MCF 10A (cell line): ENCODE measurements around the gene RSKR. TPM values are rescaled to one million over a fixed set of nuclear protein-coding genes. Genes with fewer than 3 reads are reported as not detected.

ENCODE experiments used
- BruUV-seq: library from RNA; stranded (reverse); fragments of 400-500 nt; replicated peaks from 2 replicates; lab custom pipeline; 2021; lab: Mats Ljungman, UMichigan
- CTCF ChIA-PET: fragments of 300-600 bp; sonication (Branson Sonifier 250); formaldehyde crosslinking; extraction: SDS; loops from one replicate; lab custom pipeline; 2021; ENCODE audit warnings: antibody characterized with exemption, inconsistent platforms; lab: Yijun Ruan, JAX
- POLR2A ChIA-PET: fragments of 300-600, 350-650 bp; sonication (Branson Sonifier 250); formaldehyde crosslinking; extraction: SDS; loops from one replicate; lab custom pipeline; 2020; ENCODE audit warnings: antibody characterized with exemption, inconsistent platforms; lab: Yijun Ruan, JAX
- DNase-seq: peaks from one replicate; pipeline ENCODE4 v3.0.0-alpha.2; 2018; ENCODE audit not compliant: unreplicated experiment
- H3K27ac Mint-ChIP-seq: one replicate; pipeline ENCODE4 v1.8.0; 2022; ENCODE audit warnings: mild to moderate bottlenecking, low read depth, mixed read lengths; ENCODE audit not compliant: unreplicated experiment
- H3K27me3 Mint-ChIP-seq: one replicate; pipeline ENCODE4 v1.8.0; 2022; ENCODE audit warnings: mixed read lengths; ENCODE audit not compliant: insufficient read depth, unreplicated experiment
- H3K36me3 Mint-ChIP-seq: one replicate; pipeline ENCODE4 v1.8.0; 2022; ENCODE audit warnings: mild to moderate bottlenecking, moderate library complexity, mixed read lengths; ENCODE audit not compliant: insufficient read depth, unreplicated experiment
- H3K4me1 Mint-ChIP-seq: one replicate; pipeline ENCODE4 v1.8.0; 2022; ENCODE audit warnings: mixed read lengths; ENCODE audit not compliant: insufficient read depth, unreplicated experiment
- H3K4me3 Mint-ChIP-seq: one replicate; pipeline ENCODE4 v1.8.0; 2022; ENCODE audit warnings: mild to moderate bottlenecking, moderate library complexity, mixed read lengths; ENCODE audit not compliant: unreplicated experiment
- H3K9me3 Mint-ChIP-seq: one replicate; pipeline ENCODE4 v1.8.0; 2022; ENCODE audit warnings: mixed read lengths; ENCODE audit not compliant: unreplicated experiment
- CTCF ChIP-seq: fragments of 200-600 bp; IDR thresholded peaks from one replicate; pipeline ENCODE4 v1.8.0; 2022; ENCODE audit warnings: antibody characterized with exemption, mild to moderate bottlenecking; ENCODE audit not compliant: unreplicated experiment
- intact Hi-C: fragments of 100-400 bp; cut with micrococcal nuclease; formaldehyde crosslinking; loops from 2 replicates; pipeline ENCODE4 v1.14.1; 2022
- total RNA-seq: library from RNA; stranded (reverse); gene quantifications from 2 replicates; pipeline ENCODE4 v1.2.3, GENCODE V29; 2022

The RSKR gene
- total RNA-seq, 1 experiment from 2014 or later = 19.9 TPM

DNA sequence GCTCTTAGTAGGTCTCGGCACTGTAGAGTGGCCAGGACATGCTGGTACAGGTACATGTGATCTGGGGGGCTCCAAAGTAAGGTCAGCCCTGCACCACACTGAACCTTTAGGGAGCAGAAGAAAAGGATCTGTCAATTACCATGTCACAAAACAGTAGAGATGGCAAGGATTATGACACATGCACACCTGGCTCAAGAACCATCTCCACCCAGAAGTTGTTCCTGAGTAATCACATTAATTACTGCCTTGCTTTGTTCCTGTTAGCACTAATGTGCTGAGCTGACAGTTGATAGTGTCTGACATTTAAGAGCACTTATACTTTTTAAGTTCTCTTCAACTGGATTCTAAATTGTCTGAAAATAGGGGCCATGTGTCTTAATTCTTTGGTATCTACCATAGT lies 21.5 kb upstream of the RSKR start:
- no peak overlapping the region for H3K27ac Mint-ChIP-seq
- no peak for DNase-seq
- intact Hi-C loops = no loop called here
- H3K36me3 Mint-ChIP-seq = peaks cover 89% of the 10 kb centered on the region
- H3K4me1 Mint-ChIP-seq = no peaks in the 10 kb centered on the region
- POLR2A ChIA-PET = interaction anchor here (1.6 to 1.9 kb wide), 2 partner anchors 8 to 9 kb away, joined by 4 to 7 read pairs; partner anchors contain the start of gene BLTP2
- TF ChIP-seq CTCF = no peak
- no peaks in the 10 kb centered on the region for H3K27me3 Mint-ChIP-seq
- no TSS peak for BruUV-seq
- H3K9me3 Mint-ChIP-seq = no peaks in the 10 kb centered on the region
- CTCF ChIA-PET = interaction anchor here (0.7 kb wide), 1 partner anchor 23 kb away, joined by 3 read pairs; no protein-coding TSS in a partner anchor
- no peak overlapping the region for H3K4me3 Mint-ChIP-seq

DNA sequence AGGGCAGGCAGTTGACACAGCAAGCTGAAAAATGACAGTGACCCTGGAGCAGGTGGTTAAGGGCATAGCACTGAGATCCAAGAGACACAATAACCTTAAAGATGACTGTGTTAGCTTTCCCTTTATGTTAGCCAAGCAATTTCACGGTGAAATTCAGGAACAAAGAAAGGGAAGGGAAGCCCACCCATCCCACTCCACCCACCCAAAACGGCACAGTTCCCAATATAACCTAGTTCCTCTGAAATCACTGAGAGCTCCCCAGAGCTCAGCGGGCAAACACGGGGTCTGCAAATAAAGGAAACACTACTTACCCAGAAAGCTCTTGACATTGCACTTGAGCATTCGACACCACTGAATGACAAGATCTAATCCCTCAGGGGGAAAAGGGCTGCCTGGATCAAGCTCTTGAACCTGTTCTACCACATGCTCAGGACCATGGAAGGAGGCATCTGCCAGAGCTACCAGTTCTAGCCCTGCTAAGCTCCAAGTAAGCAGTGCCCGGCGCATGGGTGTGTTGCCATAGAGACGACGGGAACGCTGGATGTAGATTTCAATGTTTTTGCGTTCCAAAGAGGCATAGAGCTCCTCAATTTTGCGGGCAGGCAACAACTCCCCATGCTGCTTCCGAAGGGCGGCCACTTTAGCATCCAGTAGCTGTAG lies 20.4 kb upstream of the RSKR start:
- ChIA-PET CTCF (interaction anchor here (0.5 to 1.7 kb wide), 4 partner anchors 9 to 86 kb away, joined by 3 to 5 read pairs (median 4); partner anchors contain the start of gene RPL23A), POLR2A (interaction anchor here (1.6 to 1.9 kb wide), 2 partner anchors 10 to 11 kb away, joined by 4 to 7 read pairs; partner anchors contain the start of gene BLTP2)
- no peak for TF ChIP-seq CTCF
- intact Hi-C loops = no loop called here
- no peaks in the 10 kb centered on the region for H3K4me1 Mint-ChIP-seq
- H3K4me3 Mint-ChIP-seq = no peak overlapping the region
- peaks cover 92% of the 10 kb centered on the region for H3K36me3 Mint-ChIP-seq
- no peaks in the 10 kb centered on the region for H3K27me3 Mint-ChIP-seq
- H3K9me3 Mint-ChIP-seq = no peaks in the 10 kb centered on the region
- H3K27ac Mint-ChIP-seq = no peak overlapping the region
- TSS peak; percentile 25 for BruUV-seq
- no peak for DNase-seq

DNA sequence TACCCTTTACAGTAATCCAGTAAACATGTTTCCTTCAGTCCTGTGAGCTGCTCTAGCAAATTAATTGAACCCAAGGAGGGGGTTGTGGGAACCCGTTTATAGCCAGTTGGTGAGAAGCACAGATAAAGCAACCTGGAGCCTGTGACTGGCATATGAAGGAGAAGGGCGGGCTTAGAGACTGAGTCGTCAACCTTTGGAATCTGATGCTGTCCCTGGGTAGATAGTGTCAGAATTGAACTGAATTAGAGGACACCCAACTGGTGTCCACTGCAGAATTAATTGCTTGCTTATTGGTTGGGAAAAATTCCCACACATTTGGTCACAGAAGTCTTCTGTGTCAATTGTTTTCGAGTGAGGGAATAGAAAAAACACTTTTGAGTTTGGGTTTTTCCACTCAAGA lies 12.8 kb upstream of the RSKR start:
- intact Hi-C loops = no loop called here
- no peak for TF ChIP-seq CTCF
- no peak overlapping the region for H3K27ac Mint-ChIP-seq
- POLR2A ChIA-PET = no interaction called here
- H3K4me1 Mint-ChIP-seq = peaks cover 10% of the 10 kb centered on the region
- H3K36me3 Mint-ChIP-seq = peaks cover 83% of the 10 kb centered on the region
- BruUV-seq = no TSS peak
- H3K4me3 Mint-ChIP-seq = no peak overlapping the region
- CTCF ChIA-PET = interaction anchor here (1.6 to 1.7 kb wide), 2 partner anchors 14 to 49 kb away, joined by 4 read pairs; no protein-coding TSS in a partner anchor
- no peaks in the 10 kb centered on the region for H3K9me3 Mint-ChIP-seq
- no peak for DNase-seq
- no peaks in the 10 kb centered on the region for H3K27me3 Mint-ChIP-seq

DNA sequence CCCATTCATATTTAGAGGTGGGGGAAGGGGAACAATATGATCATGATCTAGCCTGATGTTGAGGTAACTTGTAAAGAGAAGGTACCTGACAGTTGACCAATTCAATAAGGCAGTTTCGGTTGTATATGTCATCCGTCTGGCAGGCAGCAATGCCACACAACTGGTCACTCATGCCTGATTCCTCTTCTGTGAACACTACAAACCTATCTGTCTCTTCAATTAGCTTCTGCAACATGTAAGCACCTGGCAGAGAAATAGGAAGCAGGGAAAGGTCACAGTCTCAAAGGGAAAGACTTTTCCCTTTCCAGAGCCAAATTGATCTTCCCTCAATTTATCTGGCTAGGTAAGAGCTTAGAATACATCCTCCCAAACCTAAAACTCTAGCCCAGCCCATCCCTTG lies 10.2 kb upstream of the RSKR start:
- DNase-seq = no peak
- H3K27me3 Mint-ChIP-seq = no peaks in the 10 kb centered on the region
- TF ChIP-seq CTCF = no peak
- ChIA-PET POLR2A (interaction anchor here (1.3 to 2.0 kb wide), 2 partner anchors 12 to 25 kb away, joined by 3 to 5 read pairs; partner anchors contain the start of gene SPAG5), CTCF (interaction anchor here (0.9 to 1.6 kb wide), 2 partner anchors 11 to 23 kb away, joined by 3 to 5 read pairs; no protein-coding TSS in a partner anchor)
- intact Hi-C loops = no loop called here
- H3K36me3 Mint-ChIP-seq = peaks cover 83% of the 10 kb centered on the region
- H3K27ac Mint-ChIP-seq = no peak overlapping the region
- H3K4me3 Mint-ChIP-seq = no peak overlapping the region
- H3K4me1 Mint-ChIP-seq = peaks cover 10% of the 10 kb centered on the region
- BruUV-seq = no TSS peak
- no peaks in the 10 kb centered on the region for H3K9me3 Mint-ChIP-seq
